Upper lobe of left lung (tissue), 4 donors: Measurements from ENCODE around the gene SLC16A3.

Source experiments
- CTCF ChIP-seq, 6 experiments: fragments of 450-650 bp in 4 of 6; fragments of 200-600 bp in 2 of 6; sonication (generic) in 2 of 6; IDR thresholded peaks; one replicate each; pipeline ENCODE4 v1.5.1; 2016 to 2019; ENCODE audit warnings: antibody characterized with exemption in 6 of 6
- EP300 ChIP-seq, 4 donors: sonication (generic); formaldehyde crosslinking; IDR thresholded peaks; one replicate each; pipeline ENCODE4 v1.5.1; 2017; ENCODE audit warnings: antibody characterized with exemption in 4 of 4, control low read depth in 2 of 4
- POLR2A ChIP-seq, 4 donors: fragments of 450-650 bp; IDR thresholded peaks; one replicate each; pipeline ENCODE4 v1.5.1; 2016 to 2017; ENCODE audit warnings: antibody characterized with exemption in 4 of 4, mild to moderate bottlenecking in 2 of 4
- POLR2AphosphoS5 ChIP-seq, 2 donors: sonication (generic); formaldehyde crosslinking; IDR thresholded peaks; one replicate each; pipeline ENCODE4 v1.5.1; 2017; ENCODE audit warnings: antibody characterized with exemption in 2 of 2

- TF ChIP-seq CTCF (IDR thresholded peaks at IDR 0.05) (no peak), POLR2AphosphoS5 (IDR thresholded peaks at IDR 0.05) (no peak), POLR2A (IDR thresholded peaks at IDR 0.05) (no peak), EP300 (IDR thresholded peaks at IDR 0.05) (no peak)
These were observed 14.7 kb upstream of the SLC16A3 start for GRCh38 chr17:82214012-82214628.
